NCI-H128 (cell line): Measurements from ENCODE around the gene FAM114A2.
"Not testable (repeated sequence)": the region's sequence is repeated elsewhere in the genome, so short reads cannot be mapped to it uniquely, and the experiment has no call there.

Experiments used
- DNase-seq: peaks from one replicate; lab custom pipeline; 2025; ENCODE audit not compliant: unreplicated experiment; lab: John Stamatoyannopoulos, UW

Gene FAM114A2

GRCh38 chr5:154038707-154039457 is at the start of gene FAM114A2, which contains the start of gene MFAP3:
FAM114A2 (minus strand) TSS chr5:154038910; CDS start chr5:154034953, 3,957 bp downstream.
MFAP3 (plus strand) TSS chr5:154038967; CDS start chr5:154049723, 10,756 bp downstream.
- peak; percentile 59 for DNase-seq

- DNase-seq = peak; percentile 30
Observed at GRCh38 chr5:154087260-154087659, 48.5 kb upstream of the FAM114A2 start.

GRCh38 chr5:154086641-154087040 is 47.9 kb upstream of the FAM114A2 start:
- DNase-seq = no peak

GRCh38 chr5:154086146-154086545 is 47.4 kb upstream of the FAM114A2 start:
- DNase-seq = no peak

GRCh38 chr5:154084062-154084639 is 45.4 kb upstream of the FAM114A2 start:
- no peak for DNase-seq

- DNase-seq = no peak
Observed at GRCh38 chr5:154081246-154081645, 42.5 kb upstream of the FAM114A2 start.

GRCh38 chr5:154078272-154078671 is 39.6 kb upstream of the FAM114A2 start:
- peak; percentile 18 for DNase-seq

GRCh38 chr5:154077696-154078095 is 39.0 kb upstream of the FAM114A2 start:
- DNase-seq = no peak

GRCh38 chr5:154076240-154076922 is 37.7 kb upstream of the FAM114A2 start:
- DNase-seq = no peak

GRCh38 chr5:154072414-154073171 is 33.9 kb upstream of the FAM114A2 start:
- DNase-seq = peak; percentile 21

GRCh38 chr5:154071799-154072413 is 33.2 kb upstream of the FAM114A2 start:
- DNase-seq = no peak

- not testable (repeated sequence) for DNase-seq
Observed at GRCh38 chr5:154069854-154070253, 31.1 kb upstream of the FAM114A2 start.

- no peak for DNase-seq
Observed at GRCh38 chr5:154065971-154066370, 27.3 kb upstream of the FAM114A2 start.

GRCh38 chr5:154063372-154063771 is 24.7 kb upstream of the FAM114A2 start:
- DNase-seq = no peak

- no peak for DNase-seq
Observed at GRCh38 chr5:154060606-154061005, 21.9 kb upstream of the FAM114A2 start.

- DNase-seq = no peak
Observed at GRCh38 chr5:154059583-154059982, 20.9 kb upstream of the FAM114A2 start.

- no peak for DNase-seq
Observed at GRCh38 chr5:154059039-154059430, 20.3 kb upstream of the FAM114A2 start.

- no peak for DNase-seq
Observed at GRCh38 chr5:154058055-154059038, 19.6 kb upstream of the FAM114A2 start.

GRCh38 chr5:154055201-154055600 is 16.5 kb upstream of the FAM114A2 start:
- DNase-seq = no peak

- DNase-seq = no peak
Observed at GRCh38 chr5:154053468-154053867, 14.8 kb upstream of the FAM114A2 start.
